ENCODE data around the gene DTX3L. TPM values are rescaled to one million over a fixed set of nuclear protein-coding genes. Genes with fewer than 3 reads are reported as not detected.

DTX3L gene
- total and polyA plus RNA-seq, 2 experiments from 2014 or later: 10.6 to 27.2 TPM

DNA sequence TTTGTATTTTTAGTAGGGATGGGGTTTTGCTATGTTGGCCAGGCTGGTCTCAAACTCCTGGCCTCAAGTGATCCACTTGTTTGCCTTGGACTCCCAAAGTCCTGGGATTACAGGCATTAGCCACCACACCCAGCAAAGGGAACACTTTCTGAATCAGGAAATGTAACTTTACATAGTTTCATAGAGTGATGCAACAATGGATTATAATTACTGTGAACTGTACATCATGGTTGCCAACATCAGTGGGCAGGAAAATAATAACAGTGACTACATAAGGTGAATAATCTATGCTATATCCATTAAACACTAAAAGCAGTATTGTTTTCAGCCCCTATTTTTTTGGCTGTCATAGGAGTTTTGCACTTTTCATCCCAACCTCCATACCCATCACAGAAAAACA lies 44.4 kb upstream of the DTX3L start:
- no peaks in the 10 kb centered on the region for H3K9me3 ChIP-seq (ENCODE audit: low read depth)
- no peaks in the 10 kb centered on the region for H3K36me3 ChIP-seq (replicated peaks; ENCODE audit: insufficient read depth, low read depth)
- H4K20me1 ChIP-seq (ENCODE audit: insufficient read depth, poor library complexity, severe bottlenecking): no peaks in the 10 kb centered on the region
- H3K27me3 ChIP-seq: no peaks in the 10 kb centered on the region
- H2AFZ ChIP-seq: no peak overlapping the region
- H3K9me2 ChIP-seq (replicated peaks; ENCODE audit: insufficient read depth): no peaks in the 10 kb centered on the region
- H3K4me3 ChIP-seq: no peak overlapping the region
- H3K79me2 ChIP-seq: no peaks in the 10 kb centered on the region
- no peaks in the 10 kb centered on the region for H3K4me1 ChIP-seq (ENCODE audit: insufficient read depth)
- no peak overlapping the region for H3K4me2 ChIP-seq
- H3K27ac ChIP-seq: no peak overlapping the region
- no peak for TF ChIP-seq EZH2 (IDR thresholded peaks at IDR 0.05; ENCODE audit: borderline replicate concordance)
- TF ChIP-seq CTCF (IDR thresholded peaks at IDR 0.05; ENCODE audit: poor library complexity): no peak
- TF ChIP-seq EZH2phosphoT487 (IDR thresholded peaks at IDR 0.05; ENCODE audit: low read depth, severe bottlenecking, unreplicated experiment): no peak
- no peak for DNase-seq (ENCODE audit: low spot score)

DNA sequence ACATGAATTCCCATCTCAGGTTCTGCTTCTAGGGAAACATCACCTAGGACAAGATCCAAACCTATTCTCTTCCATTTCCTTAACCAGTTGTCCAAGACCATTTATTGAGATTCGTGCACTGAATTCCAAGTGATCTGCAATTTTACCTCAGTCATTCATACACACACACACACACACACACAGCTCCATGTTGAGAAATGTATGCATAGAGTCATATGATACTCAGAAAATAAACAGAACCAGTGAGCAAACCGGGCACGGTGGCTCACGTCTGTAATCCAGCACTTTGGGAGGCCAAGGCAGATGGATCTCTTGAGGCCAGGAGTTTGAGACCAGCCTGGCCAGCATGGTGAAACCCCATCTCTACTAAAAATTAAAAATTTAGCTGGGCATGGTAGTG lies 43.3 kb upstream of the DTX3L start:
- Histone ChIP-seq H3K27ac (no peak overlapping the region), H3K4me3 (no peak overlapping the region), H3K79me2 (no peaks in the 10 kb centered on the region), H2AFZ (no peak overlapping the region), H4K20me1 (ENCODE audit: insufficient read depth, poor library complexity, severe bottlenecking) (no peaks in the 10 kb centered on the region), H3K27me3 (no peaks in the 10 kb centered on the region), H3K36me3 (replicated peaks; ENCODE audit: insufficient read depth, low read depth) (no peaks in the 10 kb centered on the region), H3K9me2 (replicated peaks; ENCODE audit: insufficient read depth) (no peaks in the 10 kb centered on the region), H3K9me3 (ENCODE audit: low read depth) (no peaks in the 10 kb centered on the region), H3K4me2 (no peak overlapping the region), H3K4me1 (ENCODE audit: insufficient read depth) (no peaks in the 10 kb centered on the region)
- no peak for TF ChIP-seq CTCF (IDR thresholded peaks at IDR 0.05; ENCODE audit: poor library complexity)
- TF ChIP-seq EZH2 (IDR thresholded peaks at IDR 0.05; ENCODE audit: borderline replicate concordance): no peak
- 75% methylated on average over 4 of the region's 4 CpGs for WGBS (ENCODE audit: low lambda C conversion rate, missing lambda C conversion rate)
- DNase-seq (ENCODE audit: low spot score): no peak

DNA sequence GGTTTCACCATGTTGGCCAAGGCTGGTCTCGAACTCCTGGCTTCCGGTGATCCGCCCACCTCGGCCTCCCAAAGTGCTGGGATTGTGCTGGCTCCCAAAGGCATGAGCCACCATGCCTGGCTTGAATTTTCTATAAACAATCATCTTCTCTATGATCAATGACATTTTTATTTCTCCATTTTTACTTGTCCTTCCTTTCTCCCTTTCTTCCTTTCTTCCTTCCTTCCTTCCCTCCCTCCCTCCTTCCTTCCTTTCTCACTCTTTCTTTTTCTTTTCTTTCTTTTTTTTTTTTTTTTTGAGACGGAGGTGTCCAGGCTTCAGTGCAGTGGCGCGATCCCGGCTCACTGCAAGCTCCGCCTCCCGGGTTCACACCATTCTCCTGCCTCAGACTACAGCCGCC lies 40.8 kb upstream of the DTX3L start:
- Histone ChIP-seq H3K27me3 (no peaks in the 10 kb centered on the region), H4K20me1 (ENCODE audit: insufficient read depth, poor library complexity, severe bottlenecking) (no peaks in the 10 kb centered on the region), H3K4me3 (no peak overlapping the region), H2AFZ (no peak overlapping the region), H3K4me1 (ENCODE audit: insufficient read depth) (no peaks in the 10 kb centered on the region), H3K9me3 (ENCODE audit: low read depth) (no peaks in the 10 kb centered on the region), H3K9me2 (replicated peaks; ENCODE audit: insufficient read depth) (no peaks in the 10 kb centered on the region), H3K27ac (no peak overlapping the region), H3K79me2 (no peaks in the 10 kb centered on the region), H3K36me3 (replicated peaks; ENCODE audit: insufficient read depth, low read depth) (no peaks in the 10 kb centered on the region), H3K4me2 (no peak overlapping the region)
- DNase-seq (ENCODE audit: low spot score): no peak
- no peak for TF ChIP-seq EZH2phosphoT487 (IDR thresholded peaks at IDR 0.05; ENCODE audit: low read depth, severe bottlenecking, unreplicated experiment)
- no peak for TF ChIP-seq CTCF (IDR thresholded peaks at IDR 0.05; ENCODE audit: poor library complexity)
- TF ChIP-seq EZH2 (IDR thresholded peaks at IDR 0.05; ENCODE audit: borderline replicate concordance): no peak
- WGBS (ENCODE audit: low lambda C conversion rate, missing lambda C conversion rate): 93% methylated on average over 11 of the region's 11 CpGs

- Histone ChIP-seq H3K27ac (no peak overlapping the region), H3K9me3 (ENCODE audit: low read depth) (no peaks in the 10 kb centered on the region), H3K4me2 (no peak overlapping the region), H3K36me3 (replicated peaks; ENCODE audit: insufficient read depth, low read depth) (no peaks in the 10 kb centered on the region), H4K20me1 (ENCODE audit: insufficient read depth, poor library complexity, severe bottlenecking) (no peaks in the 10 kb centered on the region), H3K9me2 (replicated peaks; ENCODE audit: insufficient read depth) (no peaks in the 10 kb centered on the region), H3K79me2 (no peaks in the 10 kb centered on the region), H3K27me3 (no peaks in the 10 kb centered on the region), H3K4me3 (no peak overlapping the region), H2AFZ (no peak overlapping the region), H3K4me1 (ENCODE audit: insufficient read depth) (no peaks in the 10 kb centered on the region)
- WGBS (ENCODE audit: low lambda C conversion rate, missing lambda C conversion rate): 98% methylated on average over 2 of the region's 2 CpGs
- no peak for DNase-seq (ENCODE audit: low spot score)
- TF ChIP-seq EZH2phosphoT487 (IDR thresholded peaks at IDR 0.05; ENCODE audit: low read depth, severe bottlenecking, unreplicated experiment): no peak
- TF ChIP-seq EZH2 (IDR thresholded peaks at IDR 0.05; ENCODE audit: borderline replicate concordance): no peak
- TF ChIP-seq CTCF (IDR thresholded peaks at IDR 0.05; ENCODE audit: poor library complexity): no peak
These were observed 34.0 kb upstream of the DTX3L start for GRCh38 chr3:122530164-122530563.

Data from hepatocyte (in vitro differentiated cells).